HepG2 (cell line): ENCODE results near the gene BRK1. TPM values are rescaled to one million over a fixed set of nuclear protein-coding genes. Genes with fewer than 3 reads are reported as not detected.

Source experiments
- GATAD2A ChIP-seq: IDR thresholded peaks from 2 replicates; pipeline ENCODE4 v1.6.1; 2016
- HOXA3 ChIP-seq: sonication (generic); formaldehyde crosslinking; IDR thresholded peaks from 2 replicates; pipeline ENCODE4 v1.5.0; 2020; ENCODE audit warnings: missing genetic modification reagents
- KMT2A ChIP-seq: sonication (generic); formaldehyde crosslinking; IDR thresholded peaks from 2 replicates; pipeline ENCODE4 v1.4.0; 2020; ENCODE audit warnings: missing genetic modification reagents
- NFAT5 ChIP-seq: sonication (generic); formaldehyde crosslinking; IDR thresholded peaks from 2 replicates; pipeline ENCODE4 v1.4.0; 2020; ENCODE audit warnings: missing genetic modification reagents
- NR3C1 ChIP-seq: sonication (generic); formaldehyde crosslinking; IDR thresholded peaks from 2 replicates; pipeline ENCODE4 v1.4.0; 2020; ENCODE audit warnings: missing genetic modification reagents
- PHF5A ChIP-seq: IDR thresholded peaks from one replicate; pipeline ENCODE4 v1.6.1; 2018; ENCODE audit warnings: low read depth, missing genetic modification reagents; ENCODE audit not compliant: unreplicated experiment
- RFXAP ChIP-seq: sonication (generic); formaldehyde crosslinking; IDR thresholded peaks from 2 replicates; pipeline ENCODE4 v1.4.0; 2020; ENCODE audit warnings: missing genetic modification reagents, borderline replicate concordance
- SMARCE1 ChIP-seq: fragments of 450-650 bp; IDR thresholded peaks from 2 replicates; pipeline ENCODE4 v1.6.1; 2017; ENCODE audit warnings: borderline replicate concordance
- TOE1 ChIP-seq: sonication (generic); formaldehyde crosslinking; IDR thresholded peaks from 2 replicates; pipeline ENCODE4 v1.4.0; 2020; ENCODE audit warnings: mild to moderate bottlenecking, missing genetic modification reagents
- USF2 ChIP-seq, 2 experiments: sonication (generic) in 1 of 2; formaldehyde crosslinking in 1 of 2; IDR thresholded peaks; 2 replicates each; pipeline versions ENCODE4 v1.5.1 to v1.6.1; 2011 to 2020; ENCODE audit warnings: borderline replicate concordance in 1 of 2, low read depth in 1 of 2, low read length in 1 of 2, mild to moderate bottlenecking in 1 of 2, missing genetic modification reagents in 1 of 2, moderate library complexity in 1 of 2
- ZBTB49 ChIP-seq: sonication (generic); formaldehyde crosslinking; IDR thresholded peaks from 2 replicates; pipeline ENCODE4 v1.4.0; 2020; ENCODE audit warnings: missing genetic modification reagents, borderline replicate concordance
- ZFP91 ChIP-seq: sonication (generic); formaldehyde crosslinking; IDR thresholded peaks from 2 replicates; pipeline ENCODE4 v1.9.0; 2022; ENCODE audit warnings: missing genetic modification reagents, mild to moderate bottlenecking, borderline replicate concordance
- ZNF138 ChIP-seq: sonication (generic); formaldehyde crosslinking; IDR thresholded peaks from 2 replicates; pipeline ENCODE4 v1.5.0; 2020; ENCODE audit warnings: mild to moderate bottlenecking, low read depth, missing genetic modification reagents
- ZNF580 ChIP-seq: IDR thresholded peaks from 2 replicates; pipeline ENCODE4 v1.6.1; 2016; ENCODE audit warnings: low read depth, borderline replicate concordance
- ZNF605 ChIP-seq: sonication (generic); formaldehyde crosslinking; IDR thresholded peaks from 2 replicates; pipeline ENCODE4 v1.8.0; 2022; ENCODE audit warnings: mild to moderate bottlenecking, missing genetic modification reagents
- ZNF761 ChIP-seq: sonication (generic); formaldehyde crosslinking; conservative IDR thresholded peaks from 2 replicates; pipeline ENCODE4 v1.4.0; 2020; ENCODE audit warnings: mild to moderate bottlenecking, missing genetic modification reagents
- ZNF782 ChIP-seq: sonication (generic); formaldehyde crosslinking; IDR thresholded peaks from 2 replicates; pipeline ENCODE4 v1.4.0; 2020; ENCODE audit warnings: missing genetic modification reagents, mild to moderate bottlenecking, borderline replicate concordance
- ZNF841 ChIP-seq: sonication (generic); formaldehyde crosslinking; IDR thresholded peaks from 2 replicates; pipeline ENCODE4 v1.8.1; 2023; ENCODE audit warnings: missing genetic modification reagents, borderline replicate concordance
- polyA plus RNA-seq, 8 experiments: library from polyadenylated mRNA; depleted of rRNA in 3 of 8; stranded (reverse) in 7 of 8; unstranded in 1 of 8; fragments of >200 nt; fragmentation: Illumina TruSeq in 4 of 8; extraction: Trizol in 4 of 8; gene quantifications; 2 replicates each; pipeline versions ENCODE4 v1.2.1 to v1.2.3, GENCODE V29; 2011 to 2016; ENCODE audit warnings: low read depth in 4 of 8, missing spikeins in 1 of 8, mixed read lengths in 1 of 8; ENCODE audit not compliant: insufficient read depth in 1 of 8
- total RNA-seq, 5 experiments: library from RNA; depleted of rRNA; stranded (reverse); fragments of >200 nt; fragmentation: Illumina TruSeq; extraction: Trizol; gene quantifications; 2 replicates each; pipeline ENCODE4 v1.2.3, GENCODE V29; 2016; ENCODE audit warnings: low read depth in 1 of 5

The BRK1 gene
- total and polyA plus RNA-seq, 2 of the 13 experiments (the other 11 are each of a cell fraction or from before 2014, with no cell fraction given): 118 to 155 TPM

GRCh38 chr3:10140996-10141546 is 25.6 kb downstream of the BRK1 start (continued):
- TF ChIP-seq NR3C1 (CRISPR knock-in tag) (no peak), KMT2A (CRISPR knock-in tag) (no peak), PHF5A (CRISPR knock-in tag) (no peak), ZFP91 (CRISPR knock-in tag) (0 out of 2 replicates have a peak, but pooled peaks have one; percentile 2), ZNF605 (CRISPR knock-in tag) (no peak), TOE1 (CRISPR knock-in tag) (no peak), HOXA3 (no peak; the same call in 1 of the 2 replicates), USF2 (IDR thresholded peaks at IDR 0.05; ENCODE audit: low read depth, low read length) (no peak), USF2 (CRISPR knock-in tag; IDR thresholded peaks at IDR 0.05; ENCODE audit: borderline replicate concordance) (no peak), NFAT5 (peak; percentile 28; the same call in 1 of the 2 replicates), RFXAP (CRISPR knock-in tag) (0 out of 2 replicates have a peak, but pooled peaks have one; percentile 27), SMARCE1 (no peak), ZNF841 (no peak), GATAD2A (CRISPR knock-in tag) (no peak), ZNF761 (CRISPR knock-in tag) (no peak), ZNF138 (CRISPR knock-in tag) (no peak), ZBTB49 (CRISPR knock-in tag) (no peak), ZNF782 (CRISPR knock-in tag) (no peak), ZNF580 (no peak)
